ENCODE results near the gene PEX14. TPM values are rescaled to one million over a fixed set of nuclear protein-coding genes. Genes with fewer than 3 reads are reported as not detected.

Gene PEX14
- total RNA-seq, 1 experiment from 2014 or later = 29.3 TPM

DNA sequence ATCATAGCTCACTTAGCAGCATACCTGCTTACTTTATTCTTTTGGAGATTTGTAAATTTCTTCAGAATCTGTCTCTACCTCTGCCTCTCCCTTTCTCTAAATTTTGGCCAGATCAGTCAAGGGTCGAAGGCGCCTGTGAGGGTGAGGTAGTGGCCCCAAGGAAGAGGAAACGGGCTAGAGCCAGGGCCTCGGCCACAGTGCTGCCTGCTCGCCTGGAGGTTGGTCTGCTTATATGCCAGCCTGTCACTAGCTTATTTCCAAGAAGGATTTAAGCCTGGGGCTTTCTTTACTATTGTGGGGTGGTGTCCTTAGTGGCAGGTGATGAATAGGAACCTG lies 19.6 kb downstream of the PEX14 start:
- Histone ChIP-seq H3K9me3 (ENCODE audit: control insufficient read depth in 1 of 2, insufficient read depth in 1 of 2, low read depth in 1 of 2, low read length in 2 of 2) (no peaks in the 10 kb centered on the region), H4K20me1 (ENCODE audit: insufficient read depth) (peaks cover 5% of the 10 kb centered on the region; the same call in 1 of the 2 replicates), H3K36me3 (ENCODE audit: control insufficient read depth in 1 of 2, insufficient read depth in 2 of 2, low read length in 2 of 2) (peaks cover 0 to 7% of the 10 kb centered on the region in 2 experiments; a peak in 1 of 4 replicates), H3K9me2 (ENCODE audit: insufficient read depth) (no peaks in the 10 kb centered on the region), H3K9ac (ENCODE audit: low read length) (no peak overlapping the region), H3K4me2 (ENCODE audit: low read length) (no peak overlapping the region), H3K27me3 (ENCODE audit: insufficient read depth, low read length) (no peaks in the 10 kb centered on the region), H3K27ac (ENCODE audit: low read depth, low read length) (no peak overlapping the region), H3K4me3 (replicated peaks in 1 of 2; ENCODE audit: low read depth in 1 of 2, low read length in 2 of 2) (no peak overlapping the region), H3K79me2 (ENCODE audit: insufficient read depth, low read length) (peaks cover 97% of the 10 kb centered on the region), H2AFZ (ENCODE audit: low read depth, low read length, poor library complexity, severe bottlenecking) (no peak overlapping the region), H3K4me1 (ENCODE audit: control insufficient read depth in 1 of 2, insufficient read depth in 2 of 2, low read length in 2 of 2) (peaks cover 0 to 8% of the 10 kb centered on the region in 2 experiments; a peak in 3 of 4 replicates)
- no TSS peak for BruUV-seq (replicated peaks)
- TF ChIP-seq, protein P1, sequence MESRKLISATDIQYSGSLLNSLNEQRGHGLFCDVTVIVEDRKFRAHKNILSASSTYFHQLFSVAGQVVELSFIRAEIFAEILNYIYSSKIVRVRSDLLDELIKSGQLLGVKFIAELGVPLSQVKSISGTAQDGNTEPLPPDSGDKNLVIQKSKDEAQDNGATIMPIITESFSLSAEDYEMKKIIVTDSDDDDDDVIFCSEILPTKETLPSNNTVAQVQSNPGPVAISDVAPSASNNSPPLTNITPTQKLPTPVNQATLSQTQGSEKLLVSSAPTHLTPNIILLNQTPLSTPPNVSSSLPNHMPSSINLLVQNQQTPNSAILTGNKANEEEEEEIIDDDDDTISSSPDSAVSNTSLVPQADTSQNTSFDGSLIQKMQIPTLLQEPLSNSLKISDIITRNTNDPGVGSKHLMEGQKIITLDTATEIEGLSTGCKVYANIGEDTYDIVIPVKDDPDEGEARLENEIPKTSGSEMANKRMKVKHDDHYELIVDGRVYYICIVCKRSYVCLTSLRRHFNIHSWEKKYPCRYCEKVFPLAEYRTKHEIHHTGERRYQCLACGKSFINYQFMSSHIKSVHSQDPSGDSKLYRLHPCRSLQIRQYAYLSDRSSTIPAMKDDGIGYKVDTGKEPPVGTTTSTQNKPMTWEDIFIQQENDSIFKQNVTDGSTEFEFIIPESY (IDR thresholded peaks at IDR 0.05; ENCODE audit: extremely low read depth, insufficient replicate concordance, low read length) = no peak
- TF ChIP-seq ELF1 (IDR thresholded peaks at IDR 0.05; ENCODE audit: borderline replicate concordance, low read depth) (no peak), SIN3A (IDR thresholded peaks at IDR 0.05; ENCODE audit: low read depth) (no peak), EZH2phosphoT487 (IDR thresholded peaks at IDR 0.05; ENCODE audit: borderline replicate concordance) (no peak), SP1 (IDR thresholded peaks at IDR 0.05; ENCODE audit: low read depth) (no peak), ZFX (IDR thresholded peaks at IDR 0.05) (no peak), SRF (IDR thresholded peaks at IDR 0.05; ENCODE audit: low read depth) (no peak), ZNF274 (IDR thresholded peaks at IDR 0.05; ENCODE audit: low read depth, low read length) (no peak), TCF7L2 (IDR thresholded peaks at IDR 0.05; ENCODE audit: borderline replicate concordance, extremely low read depth, insufficient read depth, insufficient read length) (no peak), POLR2AphosphoS5 (IDR thresholded peaks at IDR 0.05; ENCODE audit: low read depth, low read length) (no peak), RAD21 (IDR thresholded peaks at IDR 0.05; ENCODE audit: low read depth) (no peak), JUND (IDR thresholded peaks at IDR 0.05) (no peak), POLR2A (IDR thresholded peaks at IDR 0.05; ENCODE audit: borderline replicate concordance, extremely low read depth, insufficient read depth, insufficient read length) (no peak)
- TF ChIP-seq, protein P2, sequence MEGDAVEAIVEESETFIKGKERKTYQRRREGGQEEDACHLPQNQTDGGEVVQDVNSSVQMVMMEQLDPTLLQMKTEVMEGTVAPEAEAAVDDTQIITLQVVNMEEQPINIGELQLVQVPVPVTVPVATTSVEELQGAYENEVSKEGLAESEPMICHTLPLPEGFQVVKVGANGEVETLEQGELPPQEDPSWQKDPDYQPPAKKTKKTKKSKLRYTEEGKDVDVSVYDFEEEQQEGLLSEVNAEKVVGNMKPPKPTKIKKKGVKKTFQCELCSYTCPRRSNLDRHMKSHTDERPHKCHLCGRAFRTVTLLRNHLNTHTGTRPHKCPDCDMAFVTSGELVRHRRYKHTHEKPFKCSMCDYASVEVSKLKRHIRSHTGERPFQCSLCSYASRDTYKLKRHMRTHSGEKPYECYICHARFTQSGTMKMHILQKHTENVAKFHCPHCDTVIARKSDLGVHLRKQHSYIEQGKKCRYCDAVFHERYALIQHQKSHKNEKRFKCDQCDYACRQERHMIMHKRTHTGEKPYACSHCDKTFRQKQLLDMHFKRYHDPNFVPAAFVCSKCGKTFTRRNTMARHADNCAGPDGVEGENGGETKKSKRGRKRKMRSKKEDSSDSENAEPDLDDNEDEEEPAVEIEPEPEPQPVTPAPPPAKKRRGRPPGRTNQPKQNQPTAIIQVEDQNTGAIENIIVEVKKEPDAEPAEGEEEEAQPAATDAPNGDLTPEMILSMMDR (IDR thresholded peaks at IDR 0.05 in 2 of 3, conservative IDR thresholded peaks at IDR 0.05 in 1 of 3; ENCODE audit: borderline replicate concordance in 1 of 3, insufficient read depth in 1 of 3, low read depth in 2 of 3, low read length in 2 of 3) = no peak
- TF ChIP-seq, protein P3, sequence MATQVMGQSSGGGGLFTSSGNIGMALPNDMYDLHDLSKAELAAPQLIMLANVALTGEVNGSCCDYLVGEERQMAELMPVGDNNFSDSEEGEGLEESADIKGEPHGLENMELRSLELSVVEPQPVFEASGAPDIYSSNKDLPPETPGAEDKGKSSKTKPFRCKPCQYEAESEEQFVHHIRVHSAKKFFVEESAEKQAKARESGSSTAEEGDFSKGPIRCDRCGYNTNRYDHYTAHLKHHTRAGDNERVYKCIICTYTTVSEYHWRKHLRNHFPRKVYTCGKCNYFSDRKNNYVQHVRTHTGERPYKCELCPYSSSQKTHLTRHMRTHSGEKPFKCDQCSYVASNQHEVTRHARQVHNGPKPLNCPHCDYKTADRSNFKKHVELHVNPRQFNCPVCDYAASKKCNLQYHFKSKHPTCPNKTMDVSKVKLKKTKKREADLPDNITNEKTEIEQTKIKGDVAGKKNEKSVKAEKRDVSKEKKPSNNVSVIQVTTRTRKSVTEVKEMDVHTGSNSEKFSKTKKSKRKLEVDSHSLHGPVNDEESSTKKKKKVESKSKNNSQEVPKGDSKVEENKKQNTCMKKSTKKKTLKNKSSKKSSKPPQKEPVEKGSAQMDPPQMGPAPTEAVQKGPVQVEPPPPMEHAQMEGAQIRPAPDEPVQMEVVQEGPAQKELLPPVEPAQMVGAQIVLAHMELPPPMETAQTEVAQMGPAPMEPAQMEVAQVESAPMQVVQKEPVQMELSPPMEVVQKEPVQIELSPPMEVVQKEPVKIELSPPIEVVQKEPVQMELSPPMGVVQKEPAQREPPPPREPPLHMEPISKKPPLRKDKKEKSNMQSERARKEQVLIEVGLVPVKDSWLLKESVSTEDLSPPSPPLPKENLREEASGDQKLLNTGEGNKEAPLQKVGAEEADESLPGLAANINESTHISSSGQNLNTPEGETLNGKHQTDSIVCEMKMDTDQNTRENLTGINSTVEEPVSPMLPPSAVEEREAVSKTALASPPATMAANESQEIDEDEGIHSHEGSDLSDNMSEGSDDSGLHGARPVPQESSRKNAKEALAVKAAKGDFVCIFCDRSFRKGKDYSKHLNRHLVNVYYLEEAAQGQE (IDR thresholded peaks at IDR 0.05; ENCODE audit: low read depth) = no peak
- POLR2A ChIA-PET = interaction anchor here (1.0 kb wide), 1 partner anchor 64 kb away, joined by 3 read pairs; the partner anchor contains the start of gene CENPS
- ATAC-seq (peak; percentile 49), DNase-seq (ENCODE audit: low read depth, low spot score) (no peak)
- intact Hi-C loops (cut with micrococcal nuclease) = loop anchor here (1.0 kb wide), 1 partner anchor 64 kb away; the partner anchor contains the start of gene CENPS
- CTCF ChIA-PET = interaction anchor here (1.0 to 2.9 kb wide), 12 partner anchors 9 to 605 kb away, joined by 3 to 25 read pairs (median 4); partner anchors contain the start of genes CENPS and EXOSC10
- RAD21 ChIA-PET (ENCODE audit: low non-redundant PET in 1 of 2, low total read pairs in 2 of 2, uncharacterized antibody in 2 of 2, unreplicated experiment in 2 of 2) = interaction anchor here in 1 of 2 experiments (0.6 to 1.5 kb wide), 2 partner anchors 64 to 76 kb away, joined by 3 to 5 read pairs; partner anchors contain the start of gene CENPS
